GM18867 (cell line): ENCODE measurements around the gene ZNF652.
"Not testable (repeated sequence)": the region's sequence is repeated elsewhere in the genome, so short reads cannot be mapped to it uniquely, and the experiment has no call there.

ENCODE experiments used
- ATAC-seq: cut with Tn5 transposase; IDR thresholded peaks from one replicate; pipeline ENCODE4 v1.9.1; 2021; ENCODE audit warnings: mild to moderate bottlenecking, moderate library complexity; ENCODE audit not compliant: unreplicated experiment

Gene ZNF652

DNA sequence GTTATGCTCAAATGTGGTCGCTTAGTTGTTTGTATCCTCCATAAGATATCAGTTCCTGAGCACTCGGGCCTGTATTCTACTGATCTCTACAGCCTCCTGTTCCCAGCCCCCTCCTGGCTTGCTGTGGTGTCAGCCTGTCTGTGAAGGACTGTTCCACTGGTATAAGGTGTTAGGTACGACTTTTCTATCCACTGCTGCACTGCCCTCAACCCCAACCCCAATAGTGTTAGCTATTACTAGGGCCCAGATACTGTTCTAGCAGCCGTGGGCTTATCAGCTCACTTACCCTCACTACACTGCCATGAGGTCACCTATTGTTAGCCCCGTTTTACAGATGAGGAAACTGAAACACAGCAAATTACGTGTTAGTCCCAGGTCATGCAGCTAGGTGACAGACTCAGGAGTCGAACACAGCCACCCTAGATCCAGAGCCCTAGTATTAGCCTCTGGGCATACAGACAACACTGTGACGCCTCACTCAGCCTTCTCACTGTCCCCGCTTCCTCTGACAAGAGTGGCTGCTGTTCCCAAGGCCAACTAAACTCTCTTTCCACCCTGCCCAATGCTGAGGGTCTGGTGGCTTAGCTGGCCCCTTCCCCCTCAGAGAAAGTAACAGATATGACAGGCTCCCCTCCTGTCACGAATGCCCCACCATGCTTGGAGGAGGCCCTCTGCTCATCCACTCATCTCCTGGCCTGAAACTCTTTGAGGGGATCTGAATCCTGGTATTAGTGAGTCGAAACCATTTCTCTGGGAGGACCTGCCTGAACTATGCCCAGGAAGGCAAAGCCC, 25.6 kb upstream of the ZNF652 start:
- no peak for ATAC-seq

GRCh38 chr17:49386373-49386772, 24.3 kb upstream of the ZNF652 start:
- ATAC-seq, result no peak

- ATAC-seq, result no peak
These were observed 22.9 kb upstream of the ZNF652 start for GRCh38 chr17:49384951-49385350.

DNA sequence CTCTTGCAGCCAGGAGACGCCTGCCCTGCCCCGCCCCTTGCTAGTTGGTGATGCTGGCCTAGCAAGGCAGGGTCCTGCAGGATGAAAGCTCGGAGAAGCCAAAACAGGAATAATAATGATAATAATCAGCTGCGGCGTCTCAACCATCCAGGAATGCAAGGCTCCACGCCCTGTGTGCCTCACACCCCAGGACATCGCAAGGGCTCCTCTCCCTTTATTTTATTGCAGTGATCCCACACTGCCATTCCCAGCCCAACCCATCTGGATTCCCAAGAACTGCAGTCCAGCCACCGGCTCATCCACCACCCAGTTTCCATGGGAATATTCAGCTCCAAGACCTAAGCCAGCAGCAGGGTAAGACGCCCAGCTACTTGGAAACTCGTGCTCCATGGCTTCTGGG, 21.0 kb upstream of the ZNF652 start:
- ATAC-seq, result no peak

GRCh38 chr17:49382556-49382955, 20.5 kb upstream of the ZNF652 start:
- no peak for ATAC-seq

DNA sequence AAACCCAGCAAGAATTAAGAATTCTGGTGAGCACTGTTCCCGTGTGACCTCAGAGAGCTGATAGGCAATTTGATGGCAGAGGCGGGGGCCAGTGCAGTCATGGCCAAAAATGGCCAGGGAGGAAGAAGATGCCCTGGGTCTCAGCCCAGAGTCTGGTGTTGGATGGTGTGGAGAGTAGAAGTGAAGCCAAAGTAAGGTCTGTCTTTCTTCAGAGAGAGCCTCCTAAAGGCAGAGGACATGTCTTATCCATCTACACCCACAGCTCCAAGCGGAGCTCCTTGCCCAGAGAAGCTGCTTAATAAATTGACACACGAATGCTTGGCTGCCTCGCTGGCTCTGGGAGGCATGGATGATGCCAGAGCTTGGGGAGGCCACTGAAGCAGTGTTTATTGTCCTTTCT, 19.7 kb upstream of the ZNF652 start:
- ATAC-seq, result no peak

DNA sequence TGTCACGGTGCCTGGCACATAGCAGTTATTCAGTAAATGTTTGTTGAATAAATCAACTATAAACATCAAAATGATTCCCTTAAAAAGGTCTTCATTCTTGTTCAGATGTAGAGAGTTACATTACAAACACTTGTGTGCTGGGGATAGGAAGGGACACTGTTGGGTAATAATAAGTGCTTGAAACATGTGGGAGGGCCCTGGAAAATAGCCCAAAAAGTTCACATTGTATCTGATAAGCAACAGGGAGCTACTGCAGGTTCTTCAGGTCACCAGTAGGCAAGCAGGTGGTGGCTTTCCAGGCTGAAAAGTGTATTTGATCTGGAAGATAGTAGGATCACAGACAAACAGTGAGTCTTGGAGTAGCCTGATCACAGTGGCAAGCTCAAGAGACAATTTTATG, 19.0 kb upstream of the ZNF652 start:
- no peak for ATAC-seq

GRCh38 chr17:49379926-49380325, 17.9 kb upstream of the ZNF652 start:
- ATAC-seq, result no peak

DNA sequence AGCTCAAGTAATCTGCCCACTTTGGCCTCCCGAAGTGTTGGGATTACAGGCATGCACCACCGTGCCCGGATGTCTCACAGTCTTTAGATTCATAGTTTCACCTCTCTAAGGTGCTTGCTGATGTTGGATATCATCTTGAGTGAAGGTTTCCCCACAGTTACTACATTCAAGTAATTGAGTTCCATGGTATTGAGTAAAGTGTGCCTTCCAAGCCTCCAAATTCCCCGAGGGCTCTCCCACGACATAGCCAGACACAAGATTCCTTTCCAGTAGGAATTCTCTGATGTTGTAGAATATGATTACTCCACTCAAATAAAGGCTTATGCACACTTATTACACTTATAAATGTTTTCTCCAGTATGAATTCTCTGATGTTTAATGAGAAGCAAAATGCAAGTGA, 16.3 kb upstream of the ZNF652 start:
- no peak for ATAC-seq

DNA sequence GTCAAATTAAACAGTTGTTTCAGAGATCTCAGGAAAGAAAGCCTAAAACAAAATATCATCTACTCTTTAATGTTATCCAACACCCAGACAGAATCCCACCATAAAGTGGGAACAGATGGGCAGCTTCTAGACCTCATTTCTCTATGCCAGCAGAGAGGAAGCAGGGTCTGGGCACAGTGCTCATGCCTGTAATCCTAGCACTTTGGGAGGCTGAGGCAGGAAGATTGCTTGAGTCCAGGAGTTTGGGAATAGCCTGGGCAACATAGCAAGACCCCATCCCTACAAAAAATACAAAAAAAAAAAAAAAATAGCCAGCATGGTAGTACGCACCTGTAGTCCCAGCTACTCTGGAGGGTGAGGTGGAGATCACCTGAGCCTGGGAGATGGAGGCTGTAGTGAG, 13.5 kb upstream of the ZNF652 start:
- no peak for ATAC-seq

DNA sequence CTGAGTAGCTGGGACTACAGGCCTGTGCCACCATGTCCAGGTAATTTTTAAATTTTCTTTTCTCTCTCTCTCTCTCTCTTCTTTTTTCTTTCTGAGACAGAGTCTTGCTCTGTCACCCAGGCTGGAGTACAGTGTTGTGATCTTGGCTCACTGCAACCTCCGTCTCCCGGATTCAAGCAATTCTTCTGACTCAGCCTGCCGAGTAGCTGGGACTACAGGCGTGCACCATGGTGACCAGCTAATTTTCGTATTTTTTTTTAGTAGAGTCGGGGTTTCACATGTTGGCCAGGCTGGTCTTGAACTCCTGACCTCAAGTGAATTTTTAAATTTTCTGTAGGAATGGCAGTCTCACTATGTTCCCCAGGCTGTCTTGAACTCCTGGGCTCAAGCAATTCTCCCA, 11.1 kb upstream of the ZNF652 start:
- ATAC-seq, result no peak

DNA sequence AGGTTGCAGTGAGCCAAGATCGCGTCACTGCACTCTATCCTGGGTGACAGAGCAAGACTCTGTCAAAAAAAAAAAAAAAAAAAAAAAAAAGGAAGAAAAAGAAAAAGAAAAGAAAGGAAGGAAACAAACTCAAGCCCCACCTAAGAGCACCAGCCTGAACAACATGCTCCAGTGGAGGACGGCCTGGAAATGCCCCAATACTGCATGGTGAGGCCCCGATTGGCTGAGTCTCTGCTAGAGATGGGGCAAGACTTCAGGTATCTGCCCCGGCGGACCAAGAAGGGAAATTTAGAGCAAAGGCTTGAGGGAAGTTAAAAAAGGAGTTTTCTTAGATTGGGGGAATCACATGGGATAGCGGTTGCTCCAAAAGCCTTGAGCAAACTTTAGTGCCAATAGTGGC, 10.4 kb upstream of the ZNF652 start:
- no peak for ATAC-seq

- ATAC-seq, result no peak
These were observed 9.2 kb upstream of the ZNF652 start for GRCh38 chr17:49370971-49371834.

- ATAC-seq, result no peak
These were observed 7.7 kb upstream of the ZNF652 start for GRCh38 chr17:49369760-49370159.

GRCh38 chr17:49369089-49369488, 7.0 kb upstream of the ZNF652 start:
- no peak for ATAC-seq

- no peak for ATAC-seq
These were observed 3.6 kb upstream of the ZNF652 start for GRCh38 chr17:49365667-49366066.

DNA sequence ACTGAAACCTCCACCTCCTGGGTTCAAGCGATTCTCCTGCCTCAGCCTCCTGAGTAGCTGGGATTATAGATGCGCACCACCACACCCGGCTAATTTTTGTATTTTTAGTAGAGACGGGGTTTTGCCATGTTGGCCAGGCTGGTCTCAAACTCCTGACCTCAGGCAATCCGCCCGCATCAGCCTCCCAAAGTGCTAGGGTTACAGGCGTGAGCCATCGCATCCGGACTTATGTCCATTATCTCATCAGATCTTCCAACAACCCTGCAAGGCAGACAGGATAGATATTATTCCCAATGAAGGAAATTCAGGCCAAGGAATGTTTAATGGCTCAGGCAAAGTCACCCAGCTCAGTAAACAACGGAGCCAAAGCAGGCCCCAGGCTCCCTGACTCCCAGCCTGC, 3.1 kb upstream of the ZNF652 start:
- ATAC-seq, result not testable (repeated sequence)

DNA sequence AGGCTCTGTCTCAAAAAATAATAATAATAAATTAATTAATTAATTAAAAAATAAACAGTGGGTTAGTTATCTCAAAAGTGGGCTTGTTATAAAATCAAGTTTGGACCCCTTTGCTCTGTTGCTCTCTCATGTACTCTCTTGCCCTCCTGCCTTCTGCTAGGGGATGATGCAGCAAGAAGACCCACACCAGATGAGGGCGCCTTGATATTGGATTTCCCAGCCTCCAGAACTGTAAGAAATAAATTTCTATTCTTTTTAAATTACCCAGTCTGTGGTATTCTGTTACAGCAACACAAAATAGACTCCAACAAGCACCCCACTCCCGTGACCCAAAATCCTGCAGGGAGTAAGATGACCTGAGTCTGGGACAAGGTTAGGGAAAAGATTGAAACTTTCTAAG, 2.1 kb upstream of the ZNF652 start:
- ATAC-seq, result no peak

DNA sequence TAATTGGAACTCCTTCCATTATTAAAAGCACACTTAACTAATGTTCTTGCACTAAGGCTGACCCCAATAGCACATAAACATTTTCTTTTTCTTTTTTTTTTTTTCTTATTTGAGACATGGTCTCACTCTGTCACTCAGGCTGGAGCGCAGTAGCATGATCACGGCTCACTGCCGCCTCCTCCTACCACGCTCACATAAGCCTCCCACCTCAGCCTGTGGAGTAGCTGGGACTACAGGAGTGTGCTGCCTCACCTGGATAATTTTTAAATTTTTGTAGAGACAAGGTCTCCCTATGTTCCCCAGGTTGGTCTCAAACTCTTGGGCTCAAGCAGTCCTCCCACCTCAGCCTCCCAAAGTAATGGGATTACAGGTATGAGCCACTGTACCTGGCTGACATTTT, 1.2 kb upstream of the ZNF652 start:
- no peak for ATAC-seq

DNA sequence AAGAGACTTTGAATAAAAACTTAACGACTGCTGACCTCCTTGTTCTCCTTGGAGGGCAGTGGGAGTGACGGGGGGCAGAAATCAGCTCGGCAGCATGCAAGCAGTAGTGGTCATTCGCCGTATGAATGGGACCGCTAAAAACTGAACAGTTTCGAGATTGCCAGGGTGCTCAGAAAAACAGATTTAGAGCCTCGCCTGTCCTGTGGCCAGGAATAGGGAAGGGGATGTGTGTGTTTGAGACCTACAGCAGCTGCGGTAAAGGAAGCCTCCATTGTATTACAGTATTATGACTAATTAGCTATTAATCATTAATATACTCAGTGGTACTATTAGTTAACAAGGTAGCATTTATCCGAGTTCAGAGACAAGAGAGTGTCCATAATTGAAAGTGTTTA, 670 bp upstream of the ZNF652 start:
- ATAC-seq, result no peak

DNA sequence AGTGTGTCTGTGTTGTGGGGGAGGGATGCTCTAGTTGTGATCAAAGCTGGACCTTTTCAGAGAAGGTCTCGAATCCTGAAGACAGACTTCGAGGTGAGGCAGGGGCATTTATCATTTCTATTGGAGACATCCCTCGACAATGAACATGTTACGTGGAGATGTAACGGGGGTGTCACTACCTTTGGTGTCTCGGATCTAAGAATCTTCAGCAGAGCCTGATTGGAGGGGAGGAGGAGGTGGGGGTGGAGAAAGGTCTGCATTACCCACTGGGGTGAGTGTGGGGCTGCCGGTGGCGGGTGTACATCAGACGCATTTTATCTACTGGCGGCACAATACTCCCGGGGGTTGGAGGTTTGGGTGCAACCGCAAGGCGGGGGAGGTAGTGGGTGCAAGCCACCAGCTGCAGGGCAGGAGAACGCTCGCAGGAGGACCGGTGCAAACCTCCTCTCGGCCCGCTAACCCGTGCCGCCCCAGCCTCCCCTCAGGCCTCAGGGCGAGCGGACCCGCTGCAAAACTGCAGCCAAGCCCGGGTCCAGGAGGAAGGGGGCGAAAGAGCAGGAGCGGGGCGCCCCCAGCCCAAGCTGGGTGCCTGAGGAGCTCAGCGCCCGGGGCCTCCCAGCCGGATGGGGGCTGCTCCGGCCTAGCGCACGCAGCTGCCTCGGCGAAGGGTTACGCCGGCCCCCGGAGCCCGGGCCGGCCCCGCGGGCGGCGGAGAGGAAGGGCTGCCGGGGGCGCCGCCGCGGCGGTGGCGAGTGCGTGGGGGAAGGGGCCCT, 735 bp downstream of the ZNF652 start:
- peak; percentile 22 for ATAC-seq

DNA sequence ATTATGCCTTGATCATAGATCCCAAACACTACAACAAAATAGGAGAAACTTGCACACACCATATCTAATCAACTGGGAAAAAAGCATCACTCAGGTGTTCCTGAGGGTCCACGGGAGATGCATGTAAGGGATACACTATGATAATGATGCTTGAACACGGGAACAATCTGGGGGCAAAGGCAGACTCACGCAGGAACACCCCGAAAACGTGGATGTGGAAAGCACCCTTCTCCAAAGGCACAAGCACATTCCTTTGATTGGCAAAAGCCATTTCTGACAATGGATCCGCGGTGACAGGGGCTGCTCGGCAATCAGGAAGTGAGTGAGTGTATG, 1.3 kb downstream of the ZNF652 start:
- ATAC-seq, result no peak
